ENCODE results near the gene MYO5A.

DNA sequence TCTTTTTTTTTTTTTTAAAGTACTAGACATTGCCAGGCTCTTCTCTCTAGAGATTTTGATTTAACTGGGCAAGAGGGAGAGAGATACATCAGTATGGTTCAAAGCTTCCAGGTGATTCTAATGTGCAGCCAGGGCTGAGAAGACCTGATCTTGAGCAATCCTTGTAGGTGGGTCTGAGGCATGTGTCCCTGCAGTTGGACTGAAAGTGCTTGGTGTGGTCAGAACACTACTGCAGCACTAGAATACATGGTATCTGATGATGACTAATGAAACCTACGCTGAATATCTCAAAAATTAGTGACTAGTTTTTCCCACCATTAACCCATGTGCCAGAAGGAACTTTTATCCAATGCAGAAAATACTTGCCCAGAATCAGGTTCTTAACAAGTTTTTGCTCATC is 198.7 kb downstream of the MYO5A start:
- TF ChIP-seq, protein P1, sequence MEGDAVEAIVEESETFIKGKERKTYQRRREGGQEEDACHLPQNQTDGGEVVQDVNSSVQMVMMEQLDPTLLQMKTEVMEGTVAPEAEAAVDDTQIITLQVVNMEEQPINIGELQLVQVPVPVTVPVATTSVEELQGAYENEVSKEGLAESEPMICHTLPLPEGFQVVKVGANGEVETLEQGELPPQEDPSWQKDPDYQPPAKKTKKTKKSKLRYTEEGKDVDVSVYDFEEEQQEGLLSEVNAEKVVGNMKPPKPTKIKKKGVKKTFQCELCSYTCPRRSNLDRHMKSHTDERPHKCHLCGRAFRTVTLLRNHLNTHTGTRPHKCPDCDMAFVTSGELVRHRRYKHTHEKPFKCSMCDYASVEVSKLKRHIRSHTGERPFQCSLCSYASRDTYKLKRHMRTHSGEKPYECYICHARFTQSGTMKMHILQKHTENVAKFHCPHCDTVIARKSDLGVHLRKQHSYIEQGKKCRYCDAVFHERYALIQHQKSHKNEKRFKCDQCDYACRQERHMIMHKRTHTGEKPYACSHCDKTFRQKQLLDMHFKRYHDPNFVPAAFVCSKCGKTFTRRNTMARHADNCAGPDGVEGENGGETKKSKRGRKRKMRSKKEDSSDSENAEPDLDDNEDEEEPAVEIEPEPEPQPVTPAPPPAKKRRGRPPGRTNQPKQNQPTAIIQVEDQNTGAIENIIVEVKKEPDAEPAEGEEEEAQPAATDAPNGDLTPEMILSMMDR (IDR thresholded peaks at IDR 0.05), result no peak
- TF ChIP-seq POLR2AphosphoS5 (IDR thresholded peaks at IDR 0.05), result no peak
- TF ChIP-seq POLR2A (IDR thresholded peaks at IDR 0.05; ENCODE audit: low read depth), result no peak
- no peak for TF ChIP-seq EP300 (IDR thresholded peaks at IDR 0.05)
